Gastroesophageal sphincter (tissue), 4 donors: ENCODE results near the gene NHEJ1. TPM values are rescaled to one million over a fixed set of nuclear protein-coding genes. Genes with fewer than 3 reads are reported as not detected.

Experiments used
- ATAC-seq: fragments of 150-250 bp; one replicate; pipeline ENCODE4 v1.9.1; 2016; ENCODE audit warnings: mild to moderate bottlenecking, moderate library complexity
- H3K27ac ChIP-seq, 4 donors: fragments of 200-600 bp; sonication (generic) in 3 of 4; 1 replicate in 3 of 4; 2 replicates in 1 of 4; pipeline ENCODE4 v1.5.1; 2016 to 2019
- H3K27me3 ChIP-seq: fragments of 200-600 bp; sonication (generic); one replicate; pipeline ENCODE4 v1.5.1; 2019
- H3K36me3 ChIP-seq, 2 donors: fragments of 200-600 bp; sonication (generic); one replicate each; pipeline ENCODE4 v1.5.1; 2019; ENCODE audit warnings: control low read depth in 1 of 2
- H3K4me1 ChIP-seq, 3 donors: fragments of 200-600 bp; sonication (generic); 1 replicate in 2 of 3; 2 replicates in 1 of 3; pipeline ENCODE4 v1.5.1; 2016 to 2019; ENCODE audit warnings: control low read depth in 2 of 3
- H3K4me3 ChIP-seq, 2 donors: fragments of 200-600 bp; sonication (generic); one replicate each; pipeline ENCODE4 v1.5.1; 2019; ENCODE audit warnings: mild to moderate bottlenecking in 1 of 2, moderate library complexity in 1 of 2
- H3K9me3 ChIP-seq, 3 donors: fragments of 200-600 bp; sonication (generic); one replicate each; pipeline ENCODE4 v1.5.1; 2017 to 2019; ENCODE audit warnings: control low read depth in 2 of 3
- EP300 ChIP-seq: sonication (generic); formaldehyde crosslinking; IDR thresholded peaks from one replicate; pipeline ENCODE4 v1.6.1; 2017; ENCODE audit warnings: antibody characterized with exemption, mild to moderate bottlenecking
- POLR2A ChIP-seq, 2 donors: fragments of 450-650 bp; IDR thresholded peaks; one replicate each; pipeline ENCODE4 v1.6.1; 2017; ENCODE audit warnings: antibody characterized with exemption in 2 of 2, mild to moderate bottlenecking in 2 of 2, moderate library complexity in 1 of 2
- POLR2AphosphoS5 ChIP-seq: sonication (generic); formaldehyde crosslinking; IDR thresholded peaks from one replicate; pipeline ENCODE4 v1.6.1; 2017; ENCODE audit warnings: antibody characterized with exemption
- WGBS, 2 donors: methylation state at CpG; one replicate each; pipeline ENCODE4 v1.1.5; 2018; ENCODE audit warnings: low coverage in 1 of 2; 5-methylcytosine and 5-hydroxymethylcytosine counted together
- total RNA-seq, 4 donors: library from RNA; depleted of rRNA; stranded (reverse); fragments of >200 nt; gene quantifications; one replicate each; pipeline ENCODE4 v1.1.0, GENCODE V29; 2016
- TF ChIP-seq, protein P1 (sequence below), 4 experiments: fragments of 200-600 bp in 2 of 4; fragments of 450-650 bp in 2 of 4; sonication (generic) in 1 of 4; IDR thresholded peaks; one replicate each; pipeline ENCODE4 v1.5.1; 2017 to 2019; ENCODE audit warnings: antibody characterized with exemption in 4 of 4, mild to moderate bottlenecking in 2 of 4, moderate library complexity in 2 of 4

NHEJ1 gene
- total RNA-seq, 4 donors from 2014 or later, result 12.8 to 25.5 (median 17.4) TPM

GRCh38 chr2:219056896-219057708 is 103.5 kb downstream of the NHEJ1 start:
- Histone ChIP-seq H3K27me3 (peaks cover 96% of the 10 kb centered on the region), H3K4me1 (peaks cover 0 to 44% (median 38%) of the 10 kb centered on the region in 3 donors), H3K36me3 (no peaks in the 10 kb centered on the region), H3K9me3 (no peaks in the 10 kb centered on the region), H3K4me3 (peak overlapping the region in 1 of 2 donors; percentile 19), H3K27ac (no peak overlapping the region)
- no CpG with 5 or more reads among the region's 40 CpGs for WGBS, 2 donors
- TF ChIP-seq, protein P1, sequence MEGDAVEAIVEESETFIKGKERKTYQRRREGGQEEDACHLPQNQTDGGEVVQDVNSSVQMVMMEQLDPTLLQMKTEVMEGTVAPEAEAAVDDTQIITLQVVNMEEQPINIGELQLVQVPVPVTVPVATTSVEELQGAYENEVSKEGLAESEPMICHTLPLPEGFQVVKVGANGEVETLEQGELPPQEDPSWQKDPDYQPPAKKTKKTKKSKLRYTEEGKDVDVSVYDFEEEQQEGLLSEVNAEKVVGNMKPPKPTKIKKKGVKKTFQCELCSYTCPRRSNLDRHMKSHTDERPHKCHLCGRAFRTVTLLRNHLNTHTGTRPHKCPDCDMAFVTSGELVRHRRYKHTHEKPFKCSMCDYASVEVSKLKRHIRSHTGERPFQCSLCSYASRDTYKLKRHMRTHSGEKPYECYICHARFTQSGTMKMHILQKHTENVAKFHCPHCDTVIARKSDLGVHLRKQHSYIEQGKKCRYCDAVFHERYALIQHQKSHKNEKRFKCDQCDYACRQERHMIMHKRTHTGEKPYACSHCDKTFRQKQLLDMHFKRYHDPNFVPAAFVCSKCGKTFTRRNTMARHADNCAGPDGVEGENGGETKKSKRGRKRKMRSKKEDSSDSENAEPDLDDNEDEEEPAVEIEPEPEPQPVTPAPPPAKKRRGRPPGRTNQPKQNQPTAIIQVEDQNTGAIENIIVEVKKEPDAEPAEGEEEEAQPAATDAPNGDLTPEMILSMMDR (IDR thresholded peaks at IDR 0.05), result no peak
- TF ChIP-seq EP300 (no peak), POLR2AphosphoS5 (no peak), POLR2A (IDR thresholded peaks at IDR 0.05) (no peak)
- no peak for ATAC-seq

DNA sequence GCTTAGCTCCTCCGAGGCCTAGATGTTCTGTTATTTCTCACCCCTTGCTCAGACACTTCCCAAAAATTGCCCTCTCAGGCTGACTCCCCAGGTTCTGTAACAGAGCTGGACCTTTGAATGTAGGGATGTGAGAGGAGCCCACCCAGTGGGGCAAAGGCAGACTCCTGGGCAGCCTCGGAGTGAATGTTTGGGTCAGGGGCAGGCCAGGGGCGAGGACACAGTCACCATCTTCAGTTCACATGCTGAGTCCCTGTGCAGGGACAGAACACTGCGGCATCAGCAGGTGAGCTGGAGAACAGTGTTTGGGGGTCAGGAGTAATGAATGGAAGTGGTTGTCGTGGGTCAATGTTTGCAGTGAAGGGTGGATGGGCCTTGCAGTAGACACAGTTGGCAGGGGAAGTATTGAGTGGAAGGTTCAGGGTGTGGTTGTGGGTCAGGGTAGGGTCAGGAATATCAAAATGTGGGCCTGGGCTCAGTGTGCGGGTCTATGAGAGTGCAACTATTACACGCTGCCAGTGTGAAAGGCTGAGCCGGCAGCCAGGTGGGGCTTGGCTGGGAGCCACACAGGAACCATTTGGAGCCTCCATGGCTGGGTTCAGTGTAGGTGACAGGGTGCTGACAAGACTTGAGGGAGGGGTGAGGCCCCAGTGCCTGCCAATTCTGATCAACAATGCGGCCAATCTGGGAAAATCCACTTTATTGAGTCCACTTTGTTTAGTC is 104.3 kb downstream of the NHEJ1 start:
- TF ChIP-seq POLR2A (IDR thresholded peaks at IDR 0.05) (no peak), EP300 (no peak), POLR2AphosphoS5 (no peak)
- TF ChIP-seq, protein P1 (IDR thresholded peaks at IDR 0.05), result no peak
- ATAC-seq, result no peak
- 58 to 62% methylated on average over 5 to 7 of the region's 9 CpGs for WGBS, 2 donors
- Histone ChIP-seq H3K4me1 (peaks cover 0 to 43% (median 38%) of the 10 kb centered on the region in 3 donors), H3K36me3 (no peaks in the 10 kb centered on the region), H3K27me3 (peaks cover 96% of the 10 kb centered on the region), H3K9me3 (no peaks in the 10 kb centered on the region), H3K27ac (no peak overlapping the region), H3K4me3 (no peak overlapping the region)

DNA sequence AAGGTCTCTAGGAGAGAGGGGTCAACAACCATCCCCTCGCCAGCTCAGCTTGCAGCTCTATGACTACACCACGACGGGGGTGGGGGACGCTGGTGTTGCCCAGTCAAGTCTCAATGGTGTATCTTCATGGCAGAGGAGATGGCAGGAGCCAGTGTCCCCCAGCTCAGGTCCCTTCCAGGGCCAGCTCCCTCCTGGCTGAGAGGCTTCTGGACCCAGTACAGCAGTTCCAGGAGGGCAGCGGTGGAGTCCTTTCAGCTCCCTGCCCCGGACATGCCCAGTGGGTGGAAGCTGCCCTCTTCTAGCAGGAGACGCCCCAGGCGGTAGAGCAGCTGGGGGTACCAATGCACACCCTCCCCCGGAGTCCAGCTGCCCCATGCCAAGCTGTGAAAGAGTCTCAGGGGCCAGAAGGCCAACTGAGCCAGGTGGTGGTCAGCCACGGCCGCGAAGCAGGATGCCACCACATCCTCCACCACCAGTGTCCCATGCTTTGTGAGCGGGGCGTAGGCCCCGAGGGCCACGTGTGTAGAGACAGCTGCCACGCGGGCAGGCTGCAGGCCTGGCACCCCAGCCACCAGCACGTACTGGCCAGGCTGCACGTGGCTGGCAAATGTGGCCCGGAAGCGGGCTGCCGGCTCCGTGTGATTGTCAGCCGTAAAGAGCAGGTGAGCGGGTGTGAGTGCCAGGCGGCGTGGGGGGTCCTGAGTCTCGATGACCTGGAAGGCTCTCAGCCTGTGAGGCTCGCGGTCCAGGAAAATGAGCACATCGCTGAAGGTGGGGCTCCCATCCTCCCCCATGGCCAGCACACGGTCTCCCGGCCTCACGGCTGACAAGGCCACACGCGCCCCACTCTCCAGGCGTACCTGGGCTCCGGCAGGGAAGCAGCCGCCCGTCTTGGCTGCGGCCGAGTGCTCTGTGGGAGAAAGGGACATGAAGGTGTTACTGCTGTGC is 105.4 kb downstream of the NHEJ1 start:
- peaks cover 96% of the 10 kb centered on the region for H3K27me3 ChIP-seq
- TF ChIP-seq EP300 (no peak), POLR2AphosphoS5 (no peak), POLR2A (IDR thresholded peaks at IDR 0.05) (no peak)
- TF ChIP-seq, protein P1 (IDR thresholded peaks at IDR 0.05), result no peak
- peaks cover 0 to 32% (median 29%) of the 10 kb centered on the region in 3 donors for H3K4me1 ChIP-seq
- no peak overlapping the region for H3K27ac ChIP-seq
- ATAC-seq, result no peak
- no peaks in the 10 kb centered on the region for H3K36me3 ChIP-seq
- H3K9me3 ChIP-seq, result no peaks in the 10 kb centered on the region
- no CpG with 5 or more reads among the region's 43 CpGs for WGBS, 2 donors
- H3K4me3 ChIP-seq, result no peak overlapping the region

DNA sequence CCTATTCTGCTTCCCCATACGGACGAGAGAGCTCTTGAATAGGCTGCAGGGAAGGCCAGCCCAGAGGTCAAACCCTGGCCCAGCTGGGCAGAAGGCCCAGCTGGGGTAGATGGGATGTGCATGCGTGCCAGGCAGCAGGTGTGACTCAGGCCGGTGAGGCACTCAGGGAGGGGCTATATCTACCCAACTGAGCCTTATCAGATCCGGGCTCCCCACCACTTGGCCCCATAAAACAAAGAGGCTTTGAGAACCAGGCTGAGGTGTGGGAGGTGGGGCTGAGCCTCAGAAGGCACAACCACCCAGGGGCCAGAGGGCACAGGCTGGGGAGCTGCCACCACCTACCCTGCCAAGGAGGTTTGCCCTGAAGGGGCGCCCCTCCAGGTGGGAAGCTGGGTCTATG is 111.3 kb downstream of the NHEJ1 start:
- 69% methylated on average over 5 of the region's 6 CpGs; no CpG with 5 or more reads in 1 of the 2 donors for WGBS, 2 donors
- Histone ChIP-seq H3K4me1 (no peaks in the 10 kb centered on the region), H3K9me3 (no peaks in the 10 kb centered on the region), H3K4me3 (no peak overlapping the region), H3K27ac (no peak overlapping the region), H3K27me3 (peaks cover 93% of the 10 kb centered on the region), H3K36me3 (no peaks in the 10 kb centered on the region)
- no peak for ATAC-seq
- TF ChIP-seq, protein P1 (IDR thresholded peaks at IDR 0.05), result no peak
- TF ChIP-seq POLR2A (IDR thresholded peaks at IDR 0.05) (no peak), POLR2AphosphoS5 (no peak)
